Measurements from ENCODE around the gene ATP8A1.

ATP8A1 gene

GRCh38 chr4:42588909-42589308 lies 68.0 kb downstream of the ATP8A1 start:
- no peak overlapping the region for H3K4me3 ChIP-seq (ENCODE audit: control insufficient read depth, low read depth, low read length)
- no peak for TF ChIP-seq CTCF (IDR thresholded peaks at IDR 0.05; ENCODE audit: control insufficient read depth, insufficient read depth, low read depth, low read length, missing control alignments)
- no peak for DNase-seq (ENCODE audit: low read depth)

- DNase-seq (ENCODE audit: low read depth): no peak
- H3K4me3 ChIP-seq (ENCODE audit: control insufficient read depth, low read depth, low read length): no peak overlapping the region
- TF ChIP-seq CTCF (IDR thresholded peaks at IDR 0.05; ENCODE audit: control insufficient read depth, insufficient read depth, low read depth, low read length, missing control alignments): no peak
Measured at GRCh38 chr4:42586775-42587174, 70.1 kb downstream of the ATP8A1 start.

DNA sequence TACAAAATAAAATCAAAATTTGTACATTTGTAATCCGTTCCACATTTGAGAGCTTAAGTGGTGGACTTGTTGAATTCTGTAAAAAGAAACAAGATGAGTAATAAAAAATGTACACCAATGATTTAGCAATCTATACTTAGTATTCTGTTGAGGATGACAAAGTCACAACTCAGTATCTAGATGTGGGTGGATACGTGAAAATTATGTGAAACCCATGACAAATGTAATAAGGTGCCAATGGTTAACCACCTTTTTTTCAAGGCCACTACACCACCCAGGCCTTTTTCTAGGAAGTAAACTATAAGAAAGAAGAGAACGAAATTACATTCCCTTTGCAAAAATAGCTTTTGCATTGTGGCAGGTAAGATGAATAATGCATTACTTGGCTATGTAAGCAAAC lies 77.0 kb downstream of the ATP8A1 start:
- H3K4me3 ChIP-seq (ENCODE audit: control insufficient read depth, low read depth, low read length): no peak overlapping the region
- DNase-seq (ENCODE audit: low read depth): no peak
- no peak for TF ChIP-seq CTCF (IDR thresholded peaks at IDR 0.05; ENCODE audit: control insufficient read depth, insufficient read depth, low read depth, low read length, missing control alignments)

- no peak overlapping the region for H3K4me3 ChIP-seq (ENCODE audit: control insufficient read depth, low read depth, low read length)
- DNase-seq (ENCODE audit: low read depth): no peak
- no peak for TF ChIP-seq CTCF (IDR thresholded peaks at IDR 0.05; ENCODE audit: control insufficient read depth, insufficient read depth, low read depth, low read length, missing control alignments)
Measured at GRCh38 chr4:42578187-42578586, 78.7 kb downstream of the ATP8A1 start.

DNA sequence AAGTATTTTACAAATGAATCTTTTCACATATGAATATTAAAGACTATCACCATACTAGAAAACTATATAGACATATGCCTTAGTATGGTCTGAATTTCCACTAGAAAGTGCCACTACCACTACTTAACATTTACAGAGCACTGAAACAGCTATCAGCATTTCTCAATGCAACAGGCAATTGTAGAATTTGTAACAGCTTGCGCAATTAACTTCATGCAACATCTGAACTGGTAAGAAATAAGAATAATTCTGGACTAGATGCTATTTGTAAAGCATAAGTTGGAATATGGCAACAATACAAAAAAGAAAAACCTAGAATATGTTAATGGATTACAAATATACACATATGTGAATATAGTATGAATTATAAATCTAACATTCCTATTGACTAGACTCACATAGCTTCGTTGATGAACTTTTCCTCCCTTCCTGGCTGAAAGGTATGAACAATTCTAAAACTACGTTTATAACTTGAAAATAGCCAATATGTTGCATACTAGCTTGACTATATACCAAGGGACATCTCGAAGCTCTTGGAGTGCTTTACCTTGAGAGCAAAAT lies 82.0 kb downstream of the ATP8A1 start:
- no peak for DNase-seq (ENCODE audit: low read depth)
- no peak for TF ChIP-seq CTCF (IDR thresholded peaks at IDR 0.05; ENCODE audit: control insufficient read depth, insufficient read depth, low read depth, low read length, missing control alignments)

DNA sequence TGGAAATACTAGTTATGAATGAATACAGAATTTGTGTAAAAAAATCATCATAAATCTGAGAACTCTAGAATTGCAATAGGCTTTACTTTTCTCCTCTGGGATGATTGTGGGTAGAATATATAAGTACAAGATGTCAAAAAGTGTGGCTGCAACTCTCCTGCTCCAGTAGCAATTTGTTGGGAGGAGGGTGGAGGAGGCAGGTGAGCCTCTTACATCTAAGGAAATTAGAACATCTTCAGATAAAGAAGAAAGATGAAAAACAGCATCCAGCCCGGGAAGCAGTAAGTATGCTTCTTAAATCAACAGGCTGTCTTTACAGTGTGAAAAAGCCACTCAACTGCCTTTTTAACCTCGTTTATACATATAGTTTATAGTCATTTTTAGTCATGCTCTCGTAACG lies 83.7 kb downstream of the ATP8A1 start:
- no peak for DNase-seq (ENCODE audit: low read depth)
- TF ChIP-seq CTCF (IDR thresholded peaks at IDR 0.05; ENCODE audit: control insufficient read depth, insufficient read depth, low read depth, low read length, missing control alignments): no peak
- H3K4me3 ChIP-seq (ENCODE audit: control insufficient read depth, low read depth, low read length): no peak overlapping the region

More for the DNA sequence above, 82.0 kb downstream of the ATP8A1 start:
- no peak overlapping the region for H3K4me3 ChIP-seq (ENCODE audit: control insufficient read depth, low read depth, low read length)

- no peak overlapping the region for H3K4me3 ChIP-seq (ENCODE audit: control insufficient read depth, low read depth, low read length)
- no peak for DNase-seq (ENCODE audit: low read depth)
- no peak for TF ChIP-seq CTCF (IDR thresholded peaks at IDR 0.05; ENCODE audit: control insufficient read depth, insufficient read depth, low read depth, low read length, missing control alignments)
Measured at GRCh38 chr4:42570221-42570620, 86.7 kb downstream of the ATP8A1 start.

All from AG09309 (cell line).